Right ventricle myocardium inferior (tissue), 1 donor: ENCODE data around the gene CADM1. TPM values are rescaled to one million over a fixed set of nuclear protein-coding genes. Genes with fewer than 3 reads are reported as not detected.

Experiments
- ATAC-seq: fragments of 200-7000 bp; cut with Tn5 transposase; one replicate; pipeline ENCODE4 v1.9.1; 2020; ENCODE audit warnings: mild to moderate bottlenecking, moderate library complexity
- DNase-seq: peaks from one replicate; pipeline ENCODE4 v3.0.0; 2021; ENCODE audit errors: missing footprints
- intact Hi-C: fragments of 100-400 bp; cut with DNase I; formaldehyde crosslinking; loops from one replicate; pipeline ENCODE4 v1.11.0; 2022
- total RNA-seq: library from RNA; stranded (reverse); fragmentation: NEBNext Ultra II Directional; extraction: Animal tissue kit (Norgen Biotek cat#: 25700); gene quantifications from one replicate; pipeline ENCODE4 v1.2.1, GENCODE V29; 2021
- donor health status: DM: no; HTN: yes; CAD: no; lungs with severe emphysema.

Gene CADM1
- total RNA-seq, 1 donor from 2014 or later = 42.4 TPM

DNA sequence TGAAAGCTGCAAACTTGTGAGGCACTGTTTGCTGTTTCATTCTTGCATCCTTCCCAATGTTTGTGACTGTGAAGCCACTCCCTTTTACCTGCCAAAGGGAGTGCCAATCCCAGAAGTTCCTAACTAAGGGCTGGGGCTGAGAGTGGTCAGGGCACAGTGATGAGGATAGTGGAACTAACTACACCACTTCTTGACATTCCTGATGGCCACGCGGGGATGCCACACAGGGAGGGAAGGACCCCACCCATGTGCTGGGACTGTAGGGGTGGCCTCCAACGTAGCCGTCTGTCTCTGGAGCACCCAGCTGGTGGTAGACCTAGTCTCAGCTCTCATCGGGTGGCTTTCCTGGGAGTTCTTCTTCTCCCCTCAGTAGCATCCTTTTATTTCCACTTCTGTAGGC lies 335.5 kb downstream of the CADM1 start:
- intact Hi-C loops = no loop called here
- DNase-seq = no peak
- ATAC-seq = no peak

DNA sequence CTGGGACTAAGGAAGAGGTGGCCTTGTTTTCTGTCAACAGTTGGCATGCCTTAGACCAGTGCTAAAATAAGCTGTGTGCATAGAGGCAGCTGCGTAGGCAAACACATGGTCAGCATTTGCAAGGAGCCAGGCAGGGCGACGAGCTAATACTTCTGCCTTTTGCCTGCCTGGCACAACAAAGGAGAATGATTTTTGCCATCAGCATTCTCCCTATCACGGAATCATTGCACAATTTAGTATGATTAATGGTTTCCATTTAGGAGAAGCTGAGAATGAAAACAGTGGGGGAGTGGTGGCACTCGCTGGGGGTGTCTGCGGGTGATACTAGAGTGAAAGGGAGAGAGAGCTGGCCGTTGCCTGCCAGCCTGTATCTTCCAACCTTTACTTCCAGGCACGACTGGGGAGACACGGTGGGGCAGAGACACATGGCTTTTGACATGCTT lies 336.0 kb downstream of the CADM1 start:
- ATAC-seq = peak; percentile 88
- no peak for DNase-seq
- intact Hi-C loops = no loop called here

- DNase-seq (no peak), ATAC-seq (no peak)
- intact Hi-C loops = no loop called here
Measured at GRCh38 chr11:115167456-115167855, 336.8 kb downstream of the CADM1 start.

GRCh38 chr11:115166820-115167219 lies 337.4 kb downstream of the CADM1 start:
- no peak for ATAC-seq
- intact Hi-C loops = no loop called here

GRCh38 chr11:115164774-115165173 lies 339.4 kb downstream of the CADM1 start:
- intact Hi-C loops = no loop called here
- ATAC-seq (no peak), DNase-seq (no peak)

More at GRCh38 chr11:115166820-115167219, 337.4 kb downstream of the CADM1 start:
- no peak for DNase-seq

GRCh38 chr11:115162919-115163318 lies 341.3 kb downstream of the CADM1 start:
- DNase-seq (no peak), ATAC-seq (no peak)
- intact Hi-C loops = no loop called here

DNA sequence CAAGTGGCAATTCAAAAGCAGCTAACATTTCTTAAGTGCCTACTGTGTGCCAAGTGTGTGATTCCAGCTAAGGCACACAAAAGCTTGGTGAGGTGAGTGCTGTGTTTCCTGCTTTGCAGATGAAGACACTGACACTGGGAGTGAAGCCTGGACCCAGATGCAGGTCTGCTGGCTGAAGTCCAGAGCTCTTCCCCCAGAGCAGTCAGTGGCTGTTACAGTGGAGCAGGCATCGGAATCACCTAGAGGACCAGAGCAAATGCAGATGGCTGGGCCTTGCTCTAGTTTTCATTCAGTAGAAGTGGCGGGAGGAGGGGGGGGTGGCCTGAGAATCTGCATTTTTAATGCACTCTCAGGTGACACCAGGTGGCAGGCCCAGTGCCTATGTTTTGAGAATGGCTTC lies 342.3 kb downstream of the CADM1 start:
- ATAC-seq = no peak
- DNase-seq = no peak
- intact Hi-C loops = no loop called here

GRCh38 chr11:115159207-115159606 lies 345.0 kb downstream of the CADM1 start:
- intact Hi-C loops = no loop called here
- no peak for ATAC-seq

GRCh38 chr11:115158053-115158452 lies 346.2 kb downstream of the CADM1 start:
- no peak for ATAC-seq
- no peak for DNase-seq
- intact Hi-C loops = no loop called here

More at GRCh38 chr11:115159207-115159606, 345.0 kb downstream of the CADM1 start:
- no peak for DNase-seq

DNA sequence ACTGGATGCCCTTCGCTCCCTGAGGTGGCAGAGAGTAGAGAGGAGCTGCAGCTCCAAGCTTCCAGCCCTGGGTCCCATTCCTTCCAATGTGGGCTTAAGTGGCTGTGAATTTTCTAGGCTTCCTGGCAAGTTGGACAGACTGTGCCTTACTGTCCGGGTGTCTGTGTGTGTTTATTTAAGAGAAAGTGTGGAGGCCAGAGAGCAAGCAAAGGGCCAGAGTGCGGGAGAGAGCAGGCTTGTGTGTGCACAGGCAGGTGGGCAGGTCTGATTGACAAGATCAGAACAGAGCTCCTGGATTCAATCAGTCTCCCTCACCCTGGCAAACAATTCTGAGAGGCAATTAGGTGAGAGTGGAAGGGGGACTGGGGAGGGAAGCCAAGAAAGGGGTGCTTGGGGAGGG lies 347.0 kb downstream of the CADM1 start:
- no peak for DNase-seq
- intact Hi-C loops = no loop called here
- no peak for ATAC-seq

DNA sequence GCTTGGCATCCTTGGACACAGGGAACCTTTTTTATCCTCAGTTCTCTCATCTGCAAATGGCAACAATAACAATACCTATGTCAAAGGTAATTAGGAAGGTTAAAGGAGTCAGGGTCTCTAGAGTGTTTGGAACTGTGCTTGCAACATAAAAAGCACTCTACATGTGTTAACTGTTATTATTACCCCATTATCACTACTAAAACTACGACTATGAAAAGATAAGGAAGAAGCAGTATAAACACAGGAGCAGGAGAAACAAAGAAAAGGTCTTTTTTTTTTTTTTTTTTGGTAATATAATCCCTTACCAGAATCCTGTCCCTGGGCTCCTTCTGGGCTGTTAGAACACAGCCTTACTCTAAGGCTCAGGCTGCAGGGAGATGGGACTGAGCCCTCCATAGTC lies 348.2 kb downstream of the CADM1 start:
- DNase-seq (no peak), ATAC-seq (no peak)
- intact Hi-C loops = no loop called here

- intact Hi-C loops = no loop called here
- DNase-seq = no peak
- ATAC-seq = no peak
Measured at GRCh38 chr11:115155320-115155719, 348.9 kb downstream of the CADM1 start.

GRCh38 chr11:115154355-115154736 lies 349.9 kb downstream of the CADM1 start:
- no peak for ATAC-seq
- intact Hi-C loops = no loop called here
- DNase-seq = no peak

DNA sequence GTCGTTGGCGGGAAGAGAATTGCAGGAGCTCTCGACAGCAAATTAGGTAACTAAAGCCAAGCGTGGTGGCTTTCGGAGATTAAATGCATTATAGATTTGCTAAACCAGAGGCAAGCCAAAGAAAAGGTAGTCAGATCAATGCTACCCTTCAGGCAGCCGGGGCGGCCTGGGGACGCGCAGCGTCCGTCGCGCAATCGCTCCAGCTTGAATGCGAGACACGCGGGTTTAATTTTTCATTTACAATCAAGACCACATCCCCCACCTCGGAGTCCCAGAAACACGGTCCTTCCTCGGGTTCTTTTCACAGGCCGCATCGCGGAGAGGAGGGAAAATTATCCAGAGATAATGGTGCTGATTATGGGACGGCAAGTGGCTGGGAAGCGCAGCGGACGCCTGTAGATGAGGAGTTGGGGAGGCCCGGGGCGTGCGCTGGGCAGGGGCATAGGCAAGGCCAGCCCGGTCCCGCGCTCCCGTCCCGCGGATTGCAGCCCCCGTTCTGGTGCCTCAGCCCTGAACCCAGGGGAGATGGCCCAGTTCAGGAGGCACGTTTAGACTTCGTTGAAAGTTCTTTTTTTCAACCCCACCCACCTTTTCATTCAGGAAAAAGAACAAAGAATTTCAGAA lies 350.4 kb downstream of the CADM1 start:
- no peak for ATAC-seq
- intact Hi-C loops = no loop called here
- no peak for DNase-seq

- ATAC-seq (no peak), DNase-seq (no peak)
- intact Hi-C loops = no loop called here
Measured at GRCh38 chr11:115153135-115153534, 351.1 kb downstream of the CADM1 start.

GRCh38 chr11:115151010-115151409 lies 353.2 kb downstream of the CADM1 start:
- intact Hi-C loops = no loop called here
- ATAC-seq (no peak), DNase-seq (no peak)

DNA sequence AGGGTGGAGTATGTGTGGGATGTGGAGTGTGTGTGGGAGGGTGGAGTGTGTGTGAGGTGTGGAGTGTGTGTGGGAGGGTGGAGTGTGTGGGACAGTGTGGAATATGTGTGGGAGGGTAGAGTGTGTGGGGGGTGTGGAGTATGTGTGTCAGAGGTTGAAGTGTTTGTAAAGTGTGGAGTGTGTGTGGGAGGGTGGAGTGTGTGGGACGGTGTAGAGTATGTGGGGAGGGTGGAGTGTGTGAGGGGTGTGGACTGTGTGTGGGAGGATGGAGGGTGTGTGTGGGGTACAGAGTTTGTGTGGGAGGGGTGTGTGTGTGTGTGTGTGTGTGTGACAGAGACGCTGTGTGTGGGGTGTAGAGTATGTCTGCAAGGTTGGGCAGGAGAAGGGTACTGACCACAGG lies 355.5 kb downstream of the CADM1 start:
- intact Hi-C loops = no loop called here
- no peak for DNase-seq
- ATAC-seq = no peak

GRCh38 chr11:115148101-115148500 lies 356.1 kb downstream of the CADM1 start:
- no peak for ATAC-seq
- no peak for DNase-seq
- intact Hi-C loops = no loop called here

DNA sequence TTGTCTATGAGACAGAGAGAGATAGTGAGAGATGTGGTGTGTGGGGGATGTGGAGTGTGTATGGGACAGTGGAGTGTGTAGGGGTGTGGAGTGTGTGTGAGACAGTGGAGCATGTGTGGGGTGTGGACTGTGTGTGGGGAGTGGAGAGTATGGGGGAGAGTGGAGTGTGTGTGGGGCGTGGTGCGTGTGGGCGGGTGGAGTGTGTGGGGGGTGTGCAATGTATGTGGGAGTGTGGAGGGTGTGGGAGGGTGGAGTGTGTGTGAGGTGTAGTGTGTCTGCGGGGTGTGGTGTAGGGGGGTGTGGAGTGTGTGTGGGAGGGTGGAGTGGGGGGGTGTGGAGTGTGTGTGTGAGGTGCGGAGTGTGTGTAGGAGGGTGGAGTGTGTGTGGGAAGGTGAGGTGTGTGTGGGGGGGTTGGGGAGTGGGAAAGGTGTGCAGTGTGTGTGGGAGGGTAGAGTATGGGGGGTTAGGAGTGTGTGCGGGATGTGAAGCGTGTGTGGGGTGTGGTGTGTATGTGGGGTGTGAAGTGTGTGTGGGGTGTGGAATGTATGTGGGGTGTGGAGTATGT lies 356.9 kb downstream of the CADM1 start:
- DNase-seq = no peak
- ATAC-seq = no peak
- intact Hi-C loops = no loop called here

DNA sequence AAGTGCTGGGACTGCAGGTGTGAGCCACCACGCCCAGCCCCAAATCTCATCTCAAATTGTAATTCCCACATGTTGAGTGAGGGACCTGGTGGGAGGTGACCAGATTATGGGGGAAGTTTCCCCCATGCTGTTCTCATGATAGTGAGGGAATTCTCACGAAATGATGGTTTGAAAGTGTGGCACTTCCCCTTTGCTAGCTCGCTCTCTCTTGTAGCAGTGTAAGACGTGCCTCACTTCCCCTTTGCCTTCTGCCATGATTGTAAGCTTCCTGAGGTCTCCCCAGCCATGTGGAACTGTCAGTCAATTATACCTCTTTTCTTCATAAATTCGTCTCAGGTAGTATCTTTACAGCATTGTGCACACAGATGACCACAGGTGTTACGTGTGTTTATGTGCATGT lies 357.8 kb downstream of the CADM1 start:
- DNase-seq (no peak), ATAC-seq (no peak)
- intact Hi-C loops = no loop called here

DNA sequence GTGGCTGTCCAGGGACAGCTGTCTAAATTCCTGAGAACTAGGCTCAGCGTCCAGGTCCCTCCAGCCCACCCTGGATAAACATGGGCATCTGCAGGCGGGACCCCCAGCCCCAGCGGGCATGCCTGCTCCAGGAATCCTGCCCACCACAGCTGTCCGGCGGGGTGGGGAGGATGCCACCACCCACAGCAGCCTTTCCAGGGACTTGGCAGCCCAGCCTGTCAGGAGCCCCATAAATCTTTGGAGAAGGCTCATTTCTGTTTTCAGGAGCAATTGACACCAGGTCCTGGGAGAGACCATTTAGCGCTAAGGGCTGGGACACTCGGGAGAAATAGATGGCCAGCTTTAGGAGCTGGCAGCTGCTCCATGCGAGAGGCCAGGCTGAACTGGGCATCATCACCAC lies 358.9 kb downstream of the CADM1 start:
- ATAC-seq (no peak), DNase-seq (no peak)
- intact Hi-C loops = no loop called here
